HepG2 (cell line): ENCODE data around the gene PRPF4.

Experiments
- ATF2 ChIP-seq: sonication (generic); formaldehyde crosslinking; IDR thresholded peaks from 2 replicates; pipeline ENCODE4 v1.4.0; 2020; ENCODE audit warnings: missing genetic modification reagents
- CTCF ChIP-seq: sonication (generic); formaldehyde crosslinking; IDR thresholded peaks from 2 replicates; pipeline ENCODE4 v1.5.0; 2020; ENCODE audit warnings: mild to moderate bottlenecking, missing genetic modification reagents, moderate library complexity
- EP300 ChIP-seq, 3 experiments: sonication (generic) in 1 of 3; formaldehyde crosslinking in 1 of 3; IDR thresholded peaks; 2 replicates each; pipeline versions ENCODE4 v1.5.1 to v1.6.1; 2011 to 2020; ENCODE audit warnings: low read depth in 2 of 3, low read length in 2 of 3, borderline replicate concordance in 1 of 3, improper control_type of control experiment in 1 of 3, mild to moderate bottlenecking in 1 of 3, missing genetic modification reagents in 1 of 3, moderate library complexity in 1 of 3
- MAX ChIP-seq: IDR thresholded peaks from 2 replicates; pipeline ENCODE4 v1.6.1; 2012; ENCODE audit warnings: inconsistent platforms
- NR1H2 ChIP-seq: sonication (generic); formaldehyde crosslinking; IDR thresholded peaks from 2 replicates; pipeline ENCODE4 v1.8.1; 2022; ENCODE audit warnings: low read depth, missing genetic modification reagents, borderline replicate concordance
- PAX8 ChIP-seq: sonication (generic); formaldehyde crosslinking; IDR thresholded peaks from 2 replicates; pipeline ENCODE4 v1.8.0; 2022; ENCODE audit warnings: mild to moderate bottlenecking, missing genetic modification reagents, borderline replicate concordance
- POLR2A ChIP-seq, 2 experiments: IDR thresholded peaks; 2 replicates each; pipeline ENCODE4 v1.6.1; 2011; ENCODE audit warnings: low read depth in 2 of 2, low read length in 2 of 2, mild to moderate bottlenecking in 1 of 2, moderate library complexity in 1 of 2; ENCODE audit not compliant: insufficient read depth in 1 of 2
- POLR2AphosphoS5 ChIP-seq: IDR thresholded peaks from 2 replicates; pipeline ENCODE4 v1.6.1; 2012; ENCODE audit warnings: low read depth, low read length
- ZNF275 ChIP-seq: sonication (generic); formaldehyde crosslinking; IDR thresholded peaks from 2 replicates; pipeline ENCODE4 v1.8.0; 2022; ENCODE audit warnings: missing genetic modification reagents, mild to moderate bottlenecking, inconsistent platforms, borderline replicate concordance
- ZNF510 ChIP-seq: sonication (generic); formaldehyde crosslinking; IDR thresholded peaks from 2 replicates; pipeline ENCODE4 v1.4.0; 2020; ENCODE audit warnings: low read depth, mild to moderate bottlenecking, missing genetic modification reagents
- ZSCAN20 ChIP-seq: sonication (generic); formaldehyde crosslinking; IDR thresholded peaks from 2 replicates; pipeline ENCODE4 v1.4.0; 2020; ENCODE audit warnings: missing genetic modification reagents, mild to moderate bottlenecking, borderline replicate concordance

GRCh38 chr9:113298924-113299770 is 23.7 kb downstream of the PRPF4 start:
- TF ChIP-seq ATF2 (no peak), EP300 (IDR thresholded peaks at IDR 0.05; ENCODE audit: low read depth in 2 of 2, low read length in 2 of 2) (no peak), EP300 (CRISPR knock-in tag; IDR thresholded peaks at IDR 0.05; ENCODE audit: borderline replicate concordance) (no peak), ZSCAN20 (no peak), MAX (no peak), NR1H2 (CRISPR knock-in tag) (no peak), PAX8 (CRISPR knock-in tag) (no peak), CTCF (CRISPR knock-in tag) (no peak), POLR2AphosphoS5 (no peak), POLR2A (IDR thresholded peaks at IDR 0.05; ENCODE audit: insufficient read depth in 1 of 2, low read depth in 2 of 2, low read length in 2 of 2) (no peak), ZNF510 (CRISPR knock-in tag) (no peak), ZNF275 (CRISPR knock-in tag) (no peak)
